DMS 273 (cell line): ENCODE measurements around the gene KCTD16.

Experiments used
- DNase-seq: peaks from one replicate; lab custom pipeline; 2025; ENCODE audit not compliant: unreplicated experiment; lab: John Stamatoyannopoulos, UW

The KCTD16 gene

GRCh38 chr5:144504929-144505577 lies 334.4 kb downstream of the KCTD16 start:
- DNase-seq = peak; percentile 23

GRCh38 chr5:144510845-144511579 lies 340.3 kb downstream of the KCTD16 start:
- DNase-seq = no peak

DNA sequence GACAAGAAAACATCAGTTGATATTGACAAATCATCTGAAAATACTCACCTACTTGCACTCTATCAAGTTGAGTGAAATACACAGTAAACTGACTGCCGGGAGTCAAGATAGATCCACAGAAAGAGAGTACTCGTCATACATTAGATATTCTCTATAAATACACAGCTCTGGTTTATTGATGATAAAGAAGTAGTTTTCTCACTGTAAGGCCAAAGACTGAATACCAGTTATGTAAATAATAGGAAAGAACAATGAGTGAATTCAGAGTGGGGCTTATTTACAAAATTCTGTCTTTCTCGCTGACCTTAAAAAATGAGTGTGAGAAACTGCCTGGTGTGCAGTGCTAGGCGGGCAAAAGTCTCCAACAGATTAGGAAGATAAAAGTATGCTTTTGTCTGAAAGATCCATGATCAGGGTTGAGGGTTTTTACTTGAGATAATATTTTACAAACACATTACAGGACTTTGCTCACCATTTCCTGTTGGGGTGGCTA lies 341.0 kb downstream of the KCTD16 start:
- no peak for DNase-seq

GRCh38 chr5:144522698-144523097 lies 352.0 kb downstream of the KCTD16 start:
- no peak for DNase-seq

DNA sequence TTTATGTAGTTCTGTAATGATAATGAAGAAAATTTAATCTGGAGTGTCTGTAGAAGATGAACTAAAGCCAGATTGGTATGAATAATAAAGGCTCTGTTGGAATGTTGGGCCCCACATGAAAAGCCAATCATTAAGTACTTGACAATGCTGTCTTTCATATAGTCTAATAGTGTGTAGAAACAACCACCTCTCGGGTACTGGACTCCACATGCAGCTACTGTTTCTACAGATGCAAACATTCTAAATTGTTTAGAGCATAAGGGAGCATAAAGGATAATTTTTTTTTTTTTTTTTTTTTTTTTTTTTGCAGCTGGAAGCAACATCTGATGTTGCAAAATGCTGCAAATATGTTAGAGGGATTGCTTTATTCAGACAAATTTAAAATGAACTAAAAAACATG lies 354.3 kb downstream of the KCTD16 start:
- DNase-seq = no peak

GRCh38 chr5:144531188-144531587 lies 360.5 kb downstream of the KCTD16 start:
- no peak for DNase-seq
